ENCODE results near the gene LENG8. TPM values are rescaled to one million over a fixed set of nuclear protein-coding genes. Genes with fewer than 3 reads are reported as not detected.

The LENG8 gene
- total and polyA plus RNA-seq, 2 of the 4 experiments (the other 2 are of a cell fraction), result 21.1 to 93.9 TPM

GRCh38 chr19:54478677-54479266 lies 29.8 kb downstream of the LENG8 start:
- Histone ChIP-seq H3K27me3 (ENCODE audit: control insufficient read depth, insufficient read depth, low read length) (0 out of 2 replicates have a peak, but pooled peaks cover 2% of the 10 kb centered on the region), H2AFZ (replicated peaks; ENCODE audit: low read length, poor library complexity) (no peak overlapping the region), H3K4me3 (ENCODE audit: insufficient read depth, low read depth, low read length) (no peak overlapping the region), H4K8ac (ENCODE audit: low read depth in 2 of 2, low read length in 2 of 2) (no peak overlapping the region), H3K9me3 (ENCODE audit: control insufficient read depth, insufficient read depth, low read length) (no peaks in the 10 kb centered on the region), H3K4ac (ENCODE audit: low read depth, low read length) (no peak overlapping the region), H4K5ac (ENCODE audit: low read depth, low read length) (no peak overlapping the region), H3K27ac (ENCODE audit: insufficient read depth, low read length) (no peak overlapping the region), H3K36me3 (ENCODE audit: control insufficient read depth, insufficient read depth, low read length) (no peaks in the 10 kb centered on the region), H3K79me1 (ENCODE audit: low read depth in 1 of 2, low read length in 2 of 2) (no peaks in the 10 kb centered on the region), H3K9ac (ENCODE audit: low read depth, low read length) (no peak overlapping the region), H2BK15ac (ENCODE audit: low read depth, low read length) (no peak overlapping the region), H3K14ac (replicated peaks; ENCODE audit: low read depth, low read length) (no peak overlapping the region), H3K23ac (ENCODE audit: low read depth, low read length) (no peak overlapping the region), H3K18ac (ENCODE audit: low read depth, low read length) (no peak overlapping the region), H2BK5ac (ENCODE audit: low read depth, low read length, poor library complexity, severe bottlenecking) (no peak overlapping the region), H4K91ac (ENCODE audit: insufficient read depth, low read depth, low read length) (no peak overlapping the region), H3K4me2 (ENCODE audit: low read depth, low read length) (no peak overlapping the region), H3K9me1 (ENCODE audit: insufficient read depth, low read length) (peaks cover 1% of the 10 kb centered on the region; the same call in 1 of the 2 replicates), H2BK20ac (ENCODE audit: low read depth, low read length) (no peak overlapping the region), H2AK9ac (replicated peaks; ENCODE audit: low read depth, low read length, poor library complexity) (no peak overlapping the region), H2AK5ac (ENCODE audit: low read depth, low read length) (no peak overlapping the region), H2BK120ac (ENCODE audit: low read depth, low read length) (no peak overlapping the region), H3K4me1 (ENCODE audit: control insufficient read depth, insufficient read depth, low read length) (peaks cover 2% of the 10 kb centered on the region; the same call in 1 of the 2 replicates), H4K20me1 (ENCODE audit: insufficient read depth, low read length) (no peaks in the 10 kb centered on the region), H3K56ac (ENCODE audit: extremely low read depth, insufficient read depth, low read length) (no peak overlapping the region)
- peak; percentile 76 for ATAC-seq (ENCODE audit: low read depth)
- peak; percentile 45 for TF ChIP-seq RAD21 (IDR thresholded peaks at IDR 0.05; ENCODE audit: low read length)
- TF ChIP-seq CTCF (conservative IDR thresholded peaks at IDR 0.05; ENCODE audit: low read depth, low read length), result peak; percentile 54
- TF ChIP-seq SMC3 (IDR thresholded peaks at IDR 0.05; ENCODE audit: low read depth, low read length), result peak; percentile 11; the same call in 1 of the 2 replicates
- no peak for TF ChIP-seq BHLHE40 (IDR thresholded peaks at IDR 0.05; ENCODE audit: low read depth, low read length)
- no peak for TF ChIP-seq MAZ (IDR thresholded peaks at IDR 0.05; ENCODE audit: borderline replicate concordance, low read depth, low read length)
- ChIA-PET CTCF (interaction anchor here (0.9 to 1.2 kb wide), 3 partner anchors 13 to 201 kb away, joined by 3 to 4 read pairs (median 3); no protein-coding TSS in a partner anchor), POLR2A (ENCODE audit: unreplicated experiment) (no interaction called here)
- intact Hi-C loops (cut with micrococcal nuclease), result loop anchor here (10.0 kb wide), 1 partner anchor 586 kb away; the partner anchor contains the start of gene RDH13
- 0% methylated on average over 1 of the region's 10 CpGs; no CpG with 5 or more reads in 1 of the 2 experiments for WGBS, 2 experiments (ENCODE audit: extremely low coverage in 2 of 2, insufficient read length in 1 of 2)
- no TSS peak for BruUV-seq (replicated peaks)
- in situ Hi-C loops (cut with MboI; ENCODE audit: low sequenced_read_pairs), result no loop called here
- dilution Hi-C loops (cut with HindIII; ENCODE audit: low sequenced_read_pairs, unreplicated experiment), result no loop called here
- DNase-seq, result peak; percentile 49

Data from IMR-90 (cell line).